GM19043 (cell line): ENCODE measurements around the gene LIMS2.

ENCODE experiments used
- ATAC-seq: cut with Tn5 transposase; IDR thresholded peaks from one replicate; pipeline ENCODE4 v1.9.1; 2021; ENCODE audit warnings: low read depth; ENCODE audit not compliant: unreplicated experiment

The LIMS2 gene

GRCh38 chr2:127624756-127625571, 50.4 kb downstream of the LIMS2 start:
- no peak for ATAC-seq

DNA sequence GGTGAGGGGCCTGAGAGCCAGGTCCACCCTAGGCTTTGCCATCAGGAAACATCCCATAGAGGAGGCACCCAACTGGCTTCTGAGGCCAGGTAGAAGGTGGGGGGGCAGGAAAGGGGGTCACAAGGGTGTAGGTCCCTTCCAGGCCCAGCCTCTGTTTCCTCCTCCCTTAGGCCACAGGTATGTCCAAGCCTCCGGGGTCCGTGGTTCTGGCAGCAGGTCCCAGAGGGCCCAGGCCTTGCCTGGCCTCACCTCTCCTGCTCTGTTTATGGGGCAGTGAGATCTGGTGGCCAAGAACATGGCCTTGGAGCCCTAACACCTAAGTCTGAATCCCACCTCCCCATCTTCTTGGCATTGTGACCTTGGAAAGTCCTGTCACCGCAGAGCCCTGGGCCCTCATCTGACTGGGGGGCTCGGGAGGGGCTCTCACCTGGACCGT, 51.0 kb downstream of the LIMS2 start:
- no peak for ATAC-seq

DNA sequence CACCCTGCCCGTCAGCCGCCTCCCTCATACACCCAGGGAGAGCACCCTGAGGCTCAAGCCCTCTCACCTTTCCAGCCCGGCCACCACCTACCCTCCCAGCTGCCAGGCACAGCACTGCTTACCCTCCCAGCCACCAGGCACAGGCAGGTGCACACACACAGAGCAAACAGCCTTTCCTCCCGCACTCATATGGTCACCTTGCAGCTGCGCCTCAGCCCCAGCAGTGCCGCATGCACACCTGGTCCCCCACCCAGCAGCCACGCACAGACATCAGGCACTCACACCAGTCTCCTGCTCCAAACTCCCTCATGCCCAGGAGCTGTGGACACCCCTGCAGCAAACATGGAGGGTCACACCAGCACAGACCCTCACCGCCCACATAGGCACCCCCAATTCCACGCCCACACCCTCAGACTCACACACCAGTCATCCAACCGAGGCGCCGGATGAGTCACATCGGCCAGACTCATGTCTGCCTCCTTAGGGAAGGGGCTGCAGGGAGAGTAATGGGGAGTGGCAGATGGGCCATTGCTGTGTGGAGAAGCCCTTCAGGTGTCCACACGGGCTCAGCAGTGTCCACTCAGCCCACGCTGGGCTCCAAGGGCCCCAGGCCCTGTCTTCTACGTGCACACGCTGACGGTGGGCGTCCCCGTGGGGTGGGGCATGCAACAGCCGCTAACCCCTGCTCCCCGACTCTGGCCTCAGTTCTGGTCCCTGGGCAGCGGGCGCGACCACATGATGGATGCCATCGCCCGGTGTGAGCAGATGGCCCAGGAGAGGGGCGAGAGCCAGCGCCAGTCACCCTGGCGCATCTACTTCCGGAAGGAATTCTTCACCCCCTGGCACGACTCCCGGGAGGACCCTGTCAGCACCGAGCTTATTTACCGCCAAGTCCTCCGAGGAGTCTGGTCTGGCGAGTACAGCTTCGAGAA, 51.7 kb downstream of the LIMS2 start:
- ATAC-seq = no peak

- no peak for ATAC-seq
Observed at GRCh38 chr2:127622561-127623387, 52.6 kb downstream of the LIMS2 start.

GRCh38 chr2:127621981-127622431, 53.3 kb downstream of the LIMS2 start:
- ATAC-seq = no peak

DNA sequence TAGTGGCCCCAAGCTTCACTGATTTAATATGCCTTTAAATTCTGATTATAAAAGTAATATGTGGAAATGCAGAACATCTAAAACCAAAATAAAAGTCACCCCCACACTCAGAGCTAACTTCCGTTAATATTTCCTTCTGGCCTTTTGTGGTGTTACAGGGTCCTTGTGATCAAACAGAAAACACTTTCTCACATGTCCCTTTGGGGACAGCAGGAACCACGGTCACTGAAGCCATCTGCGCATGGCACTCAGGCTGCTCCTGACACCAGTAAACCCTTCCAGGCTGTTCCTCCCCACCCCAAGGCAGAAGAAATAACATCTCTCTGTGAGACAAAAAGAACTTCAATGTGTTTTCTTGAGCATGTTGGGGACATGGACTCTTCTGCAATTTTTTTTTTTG, 54.5 kb downstream of the LIMS2 start:
- no peak for ATAC-seq

GRCh38 chr2:127619877-127620705, 55.2 kb downstream of the LIMS2 start:
- no peak for ATAC-seq

DNA sequence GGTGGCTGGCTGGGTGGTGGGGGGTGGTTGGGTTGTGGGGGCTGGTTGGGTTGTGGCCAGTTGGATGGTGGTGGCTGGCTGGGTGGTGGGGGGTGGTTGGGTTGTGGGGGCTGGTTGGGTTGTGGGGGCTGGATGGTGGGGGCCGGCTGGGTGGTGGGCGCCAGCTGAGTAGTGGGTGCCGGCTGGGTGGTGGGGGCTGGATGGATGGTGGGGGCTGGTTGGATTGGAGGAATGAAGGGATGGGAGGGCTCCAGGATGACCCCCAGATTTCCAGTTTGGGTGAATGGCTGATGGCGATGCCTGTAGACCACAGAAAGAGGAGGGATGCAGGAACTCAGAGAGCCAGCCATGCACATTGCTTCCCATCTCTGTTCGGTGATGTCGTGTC, 56.1 kb downstream of the LIMS2 start:
- ATAC-seq = no peak

DNA sequence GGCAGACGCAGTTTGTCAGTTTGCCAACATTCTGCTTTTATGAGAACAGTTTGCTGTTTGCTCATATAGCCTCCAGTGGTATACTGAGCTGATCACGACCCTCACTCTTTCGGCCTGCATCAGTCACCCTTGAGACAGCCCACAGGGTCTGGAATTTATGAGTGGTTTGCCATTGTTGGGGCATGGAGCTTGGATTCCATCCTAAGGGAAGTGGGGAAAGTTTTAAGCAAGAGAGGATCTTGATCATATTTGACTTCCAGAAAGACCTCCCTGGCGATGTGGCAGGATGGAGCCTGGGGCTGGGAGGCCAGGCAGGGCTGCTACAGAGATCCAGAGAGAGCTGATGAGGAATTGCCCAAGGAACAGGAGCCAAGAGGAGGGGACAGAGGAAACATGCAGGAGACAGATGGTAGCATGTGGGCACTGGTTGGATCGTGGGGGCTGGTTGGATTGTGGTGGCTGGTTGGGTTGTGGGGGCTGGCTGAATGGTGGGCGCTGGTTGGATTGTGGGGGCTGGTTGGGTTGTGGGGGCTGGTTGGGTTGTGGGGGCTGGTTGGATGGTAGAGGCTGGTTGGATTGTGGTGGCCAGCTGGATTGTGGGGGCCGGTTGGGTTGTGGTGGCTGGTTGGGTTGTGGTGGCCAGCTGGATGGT, 56.7 kb downstream of the LIMS2 start:
- no peak for ATAC-seq

GRCh38 chr2:127615511-127616166, 59.7 kb downstream of the LIMS2 start:
- ATAC-seq = no peak

GRCh38 chr2:127614731-127615130, 60.6 kb downstream of the LIMS2 start:
- ATAC-seq = no peak

- no peak for ATAC-seq
Observed at GRCh38 chr2:127614246-127614645, 61.1 kb downstream of the LIMS2 start.

GRCh38 chr2:127612111-127612822, 63.1 kb downstream of the LIMS2 start:
- ATAC-seq = no peak

GRCh38 chr2:127611076-127611925, 64.0 kb downstream of the LIMS2 start:
- ATAC-seq = no peak

- no peak for ATAC-seq
Observed at GRCh38 chr2:127610561-127610960, 64.8 kb downstream of the LIMS2 start.

DNA sequence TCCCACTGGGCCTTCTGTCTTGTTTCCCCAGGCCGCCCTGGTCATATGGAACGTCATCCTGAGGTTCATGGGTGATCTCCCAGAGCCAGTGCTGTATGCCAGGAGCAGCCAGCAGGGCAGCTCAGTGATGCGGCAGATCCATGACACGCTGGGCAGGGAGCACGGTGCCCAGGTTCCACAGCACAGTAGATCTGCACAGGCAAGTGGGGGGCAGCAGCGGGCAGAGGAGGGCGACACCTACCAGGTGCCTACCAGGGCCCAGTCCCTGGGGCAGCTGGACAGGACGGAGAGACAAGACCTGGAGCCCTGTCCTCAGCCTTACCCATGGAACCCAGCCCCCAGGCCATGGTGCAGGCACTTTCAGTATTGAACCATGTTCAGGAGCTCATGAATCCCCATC, 65.5 kb downstream of the LIMS2 start:
- ATAC-seq = no peak

- ATAC-seq = no peak
Observed at GRCh38 chr2:127609031-127609751, 66.1 kb downstream of the LIMS2 start.
